Dermis microvascular lymphatic vessel endothelial cell (primary cell): Measurements from ENCODE around the gene APBB2. TPM values are rescaled to one million over a fixed set of nuclear protein-coding genes. Genes with fewer than 3 reads are reported as not detected.
A peak's percentile ranks its signal among the peaks of the same experiment; 100 is the strongest.
"Not testable (repeated sequence)": the region's sequence is repeated elsewhere in the genome, so short reads cannot be mapped to it uniquely, and the experiment has no call there.

Experiments used
- DNase-seq, 2 donors: peaks; one replicate each; pipeline versions ENCODE4 v3.0.0 to v3.0.0-alpha.2; 2010; ENCODE audit warnings: low read depth in 2 of 2
- total RNA-seq: library from RNA; depleted of rRNA; stranded (reverse); fragments of >200 nt; gene quantifications from 2 replicates; pipeline ENCODE4 v1.2.1, GENCODE V29; 2014

Gene APBB2
- total RNA-seq, 1 donor from 2014 or later: 30.9 TPM

DNA sequence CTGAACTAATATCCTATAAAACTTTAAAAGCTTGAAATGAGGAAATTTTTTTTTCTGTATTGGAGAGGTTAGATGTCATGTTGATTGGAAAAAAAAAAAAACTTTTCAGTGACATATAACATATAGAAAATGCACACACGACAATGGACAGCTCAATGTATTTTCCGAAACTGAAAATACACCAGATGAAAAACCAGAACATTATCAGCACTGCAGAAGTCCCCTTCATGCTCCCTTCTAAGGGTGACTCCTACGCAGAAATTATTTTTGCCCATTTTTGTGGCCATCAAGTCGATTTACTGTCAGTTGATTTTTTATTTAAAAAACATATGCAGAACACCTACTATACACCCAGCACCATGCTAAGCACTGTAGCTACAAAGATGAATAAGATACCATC is 148.3 kb downstream of the APBB2 start:
- DNase-seq: no peak

DNA sequence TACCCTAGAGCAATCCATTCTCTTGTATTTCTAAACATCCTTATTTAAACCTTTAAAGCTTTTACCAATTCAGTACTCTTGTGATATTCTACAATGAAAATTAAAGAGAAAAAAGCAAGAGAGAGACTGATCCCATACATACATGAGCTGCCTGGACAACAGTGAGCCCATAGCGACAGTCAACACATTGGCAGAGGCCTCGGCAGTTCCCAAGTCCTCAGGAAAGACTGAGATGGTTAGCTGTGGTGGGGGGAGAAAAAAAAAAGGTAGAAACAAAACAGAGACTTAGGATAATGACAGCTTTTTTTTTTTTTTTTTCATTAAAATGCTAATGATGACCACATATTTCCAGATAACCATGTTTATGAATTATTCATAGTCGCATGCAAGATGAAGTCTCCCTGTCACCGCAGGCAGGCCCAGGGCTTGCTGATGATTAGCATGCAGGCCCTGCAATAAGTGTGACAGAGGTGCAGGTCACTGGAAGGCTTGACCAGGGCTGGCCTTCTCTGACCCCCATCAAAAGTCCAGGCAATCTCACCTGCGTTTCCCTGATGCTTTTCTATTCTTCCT is 148.8 kb downstream of the APBB2 start:
- DNase-seq: no peak

DNA sequence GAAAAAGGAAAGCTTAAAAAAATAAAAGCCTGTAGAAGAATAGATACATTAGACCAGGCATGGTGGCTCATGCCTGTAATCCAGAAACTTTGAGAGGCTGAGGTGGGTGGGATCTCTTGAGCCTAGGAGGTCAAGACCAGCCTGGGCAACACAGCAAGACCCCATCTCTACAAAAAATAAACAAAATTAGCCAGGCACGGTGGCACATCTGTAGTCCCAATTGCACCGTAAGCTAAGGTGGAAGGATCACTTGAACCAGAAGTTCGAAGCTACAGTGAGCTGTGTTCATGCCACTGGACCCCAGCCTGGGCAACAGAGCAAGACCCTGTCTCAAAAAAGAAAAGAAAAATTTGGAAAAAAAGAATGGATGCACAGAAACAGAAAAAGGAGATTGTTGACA is 149.4 kb downstream of the APBB2 start:
- DNase-seq: no peak

GRCh38 chr4:41061482-41062185 is 152.7 kb downstream of the APBB2 start:
- DNase-seq: peak; percentile 52 to 56

DNA sequence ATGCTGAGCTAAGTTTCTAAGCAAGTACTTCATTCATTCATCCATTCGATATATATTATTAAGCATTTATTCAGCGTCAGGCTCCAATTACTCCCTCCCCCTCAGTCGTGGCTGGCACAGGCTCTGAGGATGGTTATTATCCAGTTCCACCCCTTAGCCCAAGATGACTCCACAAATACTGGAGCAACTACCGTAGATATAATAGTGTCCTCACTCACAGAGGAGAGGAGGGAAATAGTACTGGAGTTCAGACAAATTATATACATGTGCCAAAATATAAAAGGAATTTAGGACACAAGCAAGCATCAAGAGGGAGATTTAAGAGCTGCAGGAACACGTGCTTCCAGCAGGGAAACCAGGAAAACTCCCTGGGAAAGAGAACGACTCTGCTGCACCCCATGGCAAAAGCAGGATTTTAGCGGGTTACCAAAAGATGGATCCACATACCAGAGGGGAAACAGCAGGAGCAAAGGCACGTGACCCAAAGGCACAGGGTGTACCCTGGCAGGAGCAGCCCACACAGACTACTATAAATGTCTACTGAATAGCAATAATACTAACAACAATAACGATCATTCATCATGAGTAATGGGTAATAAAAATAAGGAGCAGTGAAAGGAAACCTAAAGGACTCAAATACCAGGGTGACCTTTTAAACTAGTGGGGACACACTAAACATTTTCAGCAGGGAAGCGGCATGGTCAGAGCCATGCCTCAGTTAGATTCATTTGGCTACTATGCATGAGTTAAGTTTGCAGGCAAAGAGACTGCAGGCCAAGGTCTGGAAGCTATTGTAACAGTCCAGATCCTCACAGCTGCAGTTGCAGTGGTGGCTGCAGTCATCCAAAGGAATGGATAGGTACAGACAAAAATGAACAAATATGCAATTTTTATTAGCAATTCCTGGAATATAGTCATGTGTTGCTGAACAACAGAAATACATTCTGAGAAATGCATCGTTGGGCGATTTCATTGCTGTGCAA is 153.7 kb downstream of the APBB2 start:
- no peak for DNase-seq

DNA sequence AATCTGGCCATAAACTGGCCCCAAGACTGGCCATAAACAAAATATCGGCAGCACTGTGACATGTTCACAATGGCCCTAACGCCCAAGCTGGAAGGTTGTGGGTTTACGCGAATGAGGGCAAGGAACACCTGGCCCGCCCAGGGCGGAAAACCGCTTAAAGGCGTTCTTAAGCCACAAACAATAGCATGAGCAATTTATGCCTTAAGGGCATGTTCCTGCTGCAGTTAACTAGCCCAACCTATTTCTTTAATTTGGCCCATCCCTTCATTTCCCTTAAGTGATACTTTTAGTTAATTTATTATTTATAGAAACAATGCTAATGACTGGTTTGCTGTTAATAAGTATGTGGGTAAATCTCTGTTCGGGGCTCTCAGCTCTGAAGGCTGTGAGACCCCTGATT is 154.9 kb downstream of the APBB2 start:
- DNase-seq: not testable (repeated sequence)

DNA sequence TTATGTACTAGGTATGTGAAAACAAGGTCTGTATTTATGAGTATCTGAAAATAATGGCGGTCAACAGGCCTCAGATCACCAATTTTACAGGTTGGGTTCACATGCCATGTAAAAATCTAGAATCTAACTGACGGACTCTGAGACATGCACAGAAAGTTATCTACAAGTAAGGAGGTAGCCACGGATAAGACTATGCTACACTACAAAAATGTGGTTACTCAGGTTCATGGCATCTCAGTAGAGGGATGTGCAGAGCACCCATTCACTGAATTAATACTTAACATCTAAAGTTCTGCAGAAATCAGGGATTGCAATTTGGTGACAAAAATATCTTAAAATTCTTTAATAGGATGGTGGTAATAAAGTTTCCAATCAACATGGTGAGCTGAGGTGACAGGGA is 155.9 kb downstream of the APBB2 start:
- DNase-seq: no peak

DNA sequence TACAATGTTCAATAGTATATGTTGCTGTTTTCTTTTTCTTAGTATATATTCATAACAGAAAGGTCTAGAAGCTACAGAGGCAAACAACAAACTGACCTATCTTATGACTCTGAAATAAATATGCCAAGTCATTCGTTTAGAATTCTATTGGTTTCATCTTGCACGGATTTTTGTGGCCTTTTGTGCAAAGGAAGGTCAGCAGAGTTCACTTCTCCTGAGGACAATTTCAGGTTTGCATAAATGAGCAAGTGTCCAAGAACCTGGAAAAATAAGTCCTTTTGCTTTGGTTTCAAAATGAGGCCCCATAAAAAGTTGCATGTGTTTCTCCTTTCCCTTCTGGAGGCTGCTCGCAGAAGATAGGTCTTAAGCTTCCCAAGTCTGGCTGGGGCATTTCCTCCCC is 156.9 kb downstream of the APBB2 start:
- no peak for DNase-seq

DNA sequence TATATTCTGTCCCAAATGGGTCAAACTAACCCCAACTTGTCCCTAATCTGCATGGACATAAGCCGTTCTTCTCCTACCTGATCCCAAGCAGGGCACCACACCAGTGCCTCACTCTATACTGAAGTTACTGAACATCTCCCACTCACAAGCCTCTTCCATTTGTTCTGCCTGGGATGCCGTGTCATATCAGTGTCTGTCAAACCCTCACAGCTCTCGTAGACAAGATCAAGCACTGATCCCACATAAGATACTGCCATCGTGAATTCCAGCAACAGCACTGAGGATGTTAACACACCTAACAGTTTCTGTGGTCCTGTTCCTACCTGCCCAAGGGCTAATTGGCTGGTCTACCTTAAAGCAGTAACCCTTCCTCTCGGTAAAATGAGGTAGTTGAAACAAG is 162.1 kb downstream of the APBB2 start:
- no peak for DNase-seq

GRCh38 chr4:41050880-41051775 is 163.2 kb downstream of the APBB2 start:
- DNase-seq: no peak

DNA sequence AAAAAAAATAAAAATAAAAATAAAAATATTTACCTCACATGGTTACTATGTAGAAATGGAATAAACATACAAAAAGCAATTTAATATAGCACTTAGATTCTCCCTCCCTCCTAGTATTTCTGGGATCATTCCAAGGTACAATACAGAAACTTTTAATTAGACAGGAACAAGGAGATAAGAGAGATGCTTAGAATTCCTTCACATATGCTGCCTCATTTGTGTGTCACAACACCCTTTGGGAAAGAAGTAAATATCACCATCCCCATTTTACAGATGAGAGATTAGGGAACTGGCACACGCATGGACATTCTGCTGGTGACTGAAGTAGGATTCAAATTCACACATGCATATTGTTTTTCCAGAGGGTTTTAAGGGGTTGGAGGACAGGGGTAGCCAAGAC is 164.2 kb downstream of the APBB2 start:
- no peak for DNase-seq

DNA sequence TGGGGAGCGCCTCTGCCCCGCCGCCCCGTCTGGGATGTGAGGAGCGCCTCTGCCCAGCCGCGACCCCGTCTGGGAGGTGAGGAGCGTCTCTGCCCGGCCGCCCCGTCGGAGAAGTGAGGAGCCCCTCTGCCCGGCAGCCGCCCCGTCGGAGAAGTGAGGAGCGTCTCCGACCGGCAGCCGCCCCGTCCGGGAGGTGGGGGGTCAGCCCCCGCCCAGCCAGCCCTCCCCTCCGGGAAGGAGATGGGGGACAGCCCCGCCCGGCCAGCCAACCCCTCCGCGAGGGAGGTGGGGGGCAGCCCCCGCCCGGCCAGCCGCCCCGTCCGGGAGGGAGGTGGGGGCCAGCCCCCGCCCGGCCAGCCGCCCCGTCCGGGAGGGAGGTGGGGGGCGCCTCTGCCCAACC is 165.2 kb downstream of the APBB2 start:
- not testable (repeated sequence) for DNase-seq

DNA sequence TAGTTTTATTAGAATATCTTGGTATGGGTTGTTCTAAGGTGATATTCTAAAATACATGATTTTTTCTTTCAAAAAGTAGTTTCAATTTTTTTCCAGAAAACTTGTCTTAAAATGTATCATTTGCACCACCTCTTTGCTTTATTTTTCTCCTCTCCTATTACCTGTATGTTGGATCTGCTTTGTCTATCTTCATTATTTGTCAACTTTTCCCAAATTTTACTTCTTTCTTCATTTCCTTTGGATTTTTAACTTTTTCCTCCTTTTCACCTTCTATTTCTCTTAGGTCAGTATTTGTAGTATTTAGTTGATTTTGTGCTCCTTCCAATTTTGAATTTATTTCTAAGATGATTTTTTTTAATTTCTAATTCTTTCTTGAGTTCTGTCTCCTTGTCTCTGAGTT is 169.6 kb downstream of the APBB2 start:
- DNase-seq: no peak

- no peak for DNase-seq
Measured at GRCh38 chr4:41044165-41044564, 170.2 kb downstream of the APBB2 start.

- no peak for DNase-seq
Measured at GRCh38 chr4:41043465-41043864, 170.9 kb downstream of the APBB2 start.

DNA sequence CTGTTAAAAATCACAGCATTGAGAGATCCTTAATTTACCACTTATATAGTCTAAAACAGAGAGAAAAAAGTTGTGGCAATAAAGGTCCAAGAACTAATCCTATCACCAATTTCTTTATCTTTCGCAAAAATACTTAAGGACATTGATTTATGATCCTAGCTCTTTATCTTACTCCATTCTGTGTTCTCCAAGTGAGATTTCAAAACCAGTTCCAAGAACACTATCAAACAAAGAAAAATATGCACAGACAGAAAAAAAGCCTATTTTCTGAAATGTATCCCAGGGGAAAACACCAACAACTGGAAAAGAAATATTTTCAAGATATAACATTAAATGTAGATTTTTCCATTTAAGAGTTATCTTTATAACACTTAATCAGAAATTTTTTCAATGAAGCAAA is 172.8 kb downstream of the APBB2 start:
- no peak for DNase-seq

GRCh38 chr4:41039317-41039716 is 175.0 kb downstream of the APBB2 start:
- no peak for DNase-seq

DNA sequence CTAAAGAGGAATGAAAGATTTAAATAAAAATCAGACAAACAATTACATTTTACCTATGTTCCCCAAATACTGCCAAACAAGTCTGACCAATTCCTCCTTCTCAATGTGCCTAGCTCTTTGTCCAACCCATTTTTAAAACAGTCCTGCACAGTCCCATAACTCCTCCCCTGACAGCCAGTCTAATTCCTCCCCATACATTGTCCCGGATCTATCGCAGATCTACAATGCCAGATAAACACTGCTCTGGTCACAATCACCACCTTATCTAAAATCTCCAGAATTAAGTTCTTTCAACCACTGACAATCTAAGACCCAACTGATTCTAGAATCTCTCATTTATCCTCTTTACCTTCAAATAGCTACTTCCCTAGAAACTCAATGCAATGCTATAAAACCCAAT is 176.0 kb downstream of the APBB2 start:
- DNase-seq: no peak

DNA sequence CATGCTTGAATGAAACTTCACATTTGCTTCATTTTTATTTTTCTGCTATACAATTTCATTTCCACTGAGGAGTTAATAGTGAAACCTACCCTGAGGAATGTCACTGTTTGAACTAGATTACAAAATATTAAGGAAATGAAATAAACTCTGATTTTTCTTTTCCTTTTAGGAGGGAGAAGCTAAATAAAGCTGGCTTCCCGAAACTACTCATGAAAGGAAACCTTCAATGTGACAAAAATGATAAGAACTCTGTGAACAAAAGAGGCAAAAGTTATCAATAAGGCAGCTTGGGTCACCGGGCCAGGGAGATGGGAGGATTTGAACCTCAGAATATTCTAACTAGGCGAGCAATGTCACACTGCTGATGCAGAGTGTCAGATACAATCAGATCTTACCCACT is 185.2 kb downstream of the APBB2 start:
- DNase-seq: no peak

DNA sequence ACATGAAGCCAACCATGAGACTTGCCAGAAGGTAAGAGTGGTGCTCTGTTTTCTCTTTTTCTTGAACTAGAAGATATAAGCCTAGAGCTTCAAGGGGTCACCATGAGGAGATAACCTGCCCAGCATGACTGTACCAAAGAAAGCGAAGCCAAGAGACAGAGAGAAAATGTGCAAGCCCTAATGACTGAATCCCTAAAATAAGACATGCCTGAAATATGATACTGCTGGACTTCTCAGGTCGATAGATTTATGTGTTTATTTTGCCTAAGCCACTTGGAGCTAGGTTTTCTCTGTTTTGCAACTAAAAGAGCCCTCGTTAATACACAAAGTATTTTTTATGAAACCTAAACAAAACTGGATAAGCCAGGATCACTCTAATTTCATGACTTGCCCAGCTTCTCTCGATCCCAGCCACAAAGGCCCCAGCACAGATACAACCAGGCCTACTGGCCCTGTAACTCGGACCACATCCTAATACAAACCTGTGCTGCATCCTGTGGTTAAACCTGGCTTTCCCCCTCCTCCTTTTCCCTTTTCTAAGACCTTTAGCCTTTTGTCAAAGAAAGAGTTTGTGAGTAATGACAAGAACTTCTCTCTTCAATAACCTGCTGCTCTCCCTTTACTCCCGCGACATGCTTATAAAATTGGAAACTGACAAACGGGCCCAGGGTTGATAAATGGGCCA is 185.8 kb downstream of the APBB2 start:
- peak in 1 of 2 donors; percentile 39 for DNase-seq

- DNase-seq: no peak
Measured at GRCh38 chr4:41026971-41027370, 187.4 kb downstream of the APBB2 start.
